ENCODE measurements around the gene DPM2. TPM values are rescaled to one million over a fixed set of nuclear protein-coding genes. Genes with fewer than 3 reads are reported as not detected.

The DPM2 gene
- total RNA-seq, 2 experiments from 2014 or later = 41.5 to 42.0 TPM

- ChIA-PET CTCF (interaction anchor here (0.6 to 2.4 kb wide), 7 partner anchors 11 to 170 kb away, joined by 3 to 9 read pairs (median 6); partner anchors contain the start of genes ST6GALNAC4 and TOR2A), POLR2A (interaction anchor here (1.1 kb wide), 1 partner anchor 126 kb away, joined by 3 read pairs; no protein-coding TSS in a partner anchor)
- Mint-ChIP-seq H3K4me3 (peak overlapping the region; percentile 91), H3K4me1 (ENCODE audit: low read depth) (peaks cover 32% of the 10 kb centered on the region), H3K9me3 (no peaks in the 10 kb centered on the region), H3K36me3 (peaks cover 12% of the 10 kb centered on the region), H3K27me3 (no peaks in the 10 kb centered on the region), H3K27ac (peak overlapping the region; percentile 98)
- DNase-seq = peak; percentile 81
- intact Hi-C loops (cut with micrococcal nuclease) = loop anchor here (2.0 kb wide), 1 partner anchor 14 kb away; no protein-coding TSS in a partner anchor
Observed at GRCh38 chr9:127905004-127905728, 32.5 kb downstream of the DPM2 start.

- intact Hi-C loops (cut with micrococcal nuclease) = loop anchor here (2.0 kb wide), 1 partner anchor 14 kb away; no protein-coding TSS in a partner anchor
- Mint-ChIP-seq H3K4me1 (ENCODE audit: low read depth) (peaks cover 36% of the 10 kb centered on the region), H3K4me3 (peak overlapping the region; percentile 91), H3K27ac (peak overlapping the region; percentile 98), H3K9me3 (no peaks in the 10 kb centered on the region), H3K36me3 (peaks cover 10% of the 10 kb centered on the region), H3K27me3 (no peaks in the 10 kb centered on the region)
- DNase-seq = peak; percentile 50
- CTCF ChIA-PET = interaction anchor here (0.6 to 1.5 kb wide), 6 partner anchors 12 to 327 kb away, joined by 3 to 9 read pairs (median 4); partner anchors contain the start of gene ST6GALNAC4
- POLR2A ChIA-PET = interaction anchor here (1.1 to 1.4 kb wide), 2 partner anchors 8 to 125 kb away, joined by 3 to 5 read pairs; no protein-coding TSS in a partner anchor
Observed at GRCh38 chr9:127904561-127905003, 33.1 kb downstream of the DPM2 start.

- Mint-ChIP-seq H3K27ac (peak overlapping the region; percentile 98), H3K36me3 (peaks cover 9% of the 10 kb centered on the region), H3K4me1 (ENCODE audit: low read depth) (peaks cover 36% of the 10 kb centered on the region), H3K4me3 (peak overlapping the region; percentile 91), H3K27me3 (no peaks in the 10 kb centered on the region), H3K9me3 (no peaks in the 10 kb centered on the region)
- DNase-seq = peak; percentile 95
- intact Hi-C loops (cut with micrococcal nuclease) = loop anchor here (2.0 kb wide), 1 partner anchor 15 kb away; no protein-coding TSS in a partner anchor
- ChIA-PET CTCF (interaction anchor here (0.6 to 1.5 kb wide), 9 partner anchors 13 to 326 kb away, joined by 3 to 9 read pairs (median 3); partner anchors contain the start of gene ST6GALNAC4), POLR2A (interaction anchor here (0.6 to 1.4 kb wide), 7 partner anchors 9 to 147 kb away, joined by 3 to 10 read pairs (median 4); partner anchors contain the start of genes ENG and ST6GALNAC4)
Observed at GRCh38 chr9:127903557-127904475, 33.8 kb downstream of the DPM2 start.

- intact Hi-C loops (cut with micrococcal nuclease) = loop anchor here (2.0 kb wide), 1 partner anchor 17 kb away; the partner anchor contains the start of gene ST6GALNAC4
- peaks cover 32% of the 10 kb centered on the region for H3K4me1 Mint-ChIP-seq (ENCODE audit: low read depth)
- POLR2A ChIA-PET = interaction anchor here (0.5 to 1.1 kb wide), 2 partner anchors 30 to 91 kb away, joined by 3 read pairs; no protein-coding TSS in a partner anchor
- peak; percentile 79 for DNase-seq
- CTCF ChIA-PET = interaction anchor here (0.8 to 2.3 kb wide), 11 partner anchors 10 to 164 kb away, joined by 3 to 7 read pairs (median 4); partner anchors contain the start of genes ST6GALNAC4 and TOR2A
- peak within 1 kb of the TSS; percentile 85 for H3K4me3 Mint-ChIP-seq
- H3K9me3 Mint-ChIP-seq = no peaks in the 10 kb centered on the region
- peaks cover 33% of the 10 kb centered on the region for H3K36me3 Mint-ChIP-seq
- no peaks in the 10 kb centered on the region for H3K27me3 Mint-ChIP-seq
- H3K27ac Mint-ChIP-seq = peak within 1 kb of the TSS; percentile 82
Observed at GRCh38 chr9:127899128-127899943, 38.3 kb downstream of the DPM2 start, which contains the start of gene ST6GALNAC6. TSS of gene ST6GALNAC6 (minus strand) at chr9:127899603. CDS start at chr9:127897981, 1,622 bp downstream.

- POLR2A ChIA-PET = no interaction called here
- intact Hi-C loops (cut with micrococcal nuclease) = loop anchor here (2.0 kb wide), 1 partner anchor 18 kb away; the partner anchor contains the start of gene ST6GALNAC4
- DNase-seq = peak; percentile 32
Observed at GRCh38 chr9:127898433-127899127, 39.1 kb downstream of the DPM2 start.

GRCh38 chr9:127897193-127897692 lies 40.4 kb downstream of the DPM2 start:
- no peak overlapping the region for H3K27ac Mint-ChIP-seq
- peak; percentile 51 for DNase-seq
- POLR2A ChIA-PET = no interaction called here
- peaks cover 47% of the 10 kb centered on the region for H3K36me3 Mint-ChIP-seq
- peak overlapping the region; percentile 32 for H3K4me3 Mint-ChIP-seq
- CTCF ChIA-PET = interaction anchor here (0.6 to 2.3 kb wide), 3 partner anchors 24 to 162 kb away, joined by 5 to 11 read pairs (median 7); partner anchors contain the start of gene TOR2A
- H3K4me1 Mint-ChIP-seq (ENCODE audit: low read depth) = peaks cover 30% of the 10 kb centered on the region
- no peaks in the 10 kb centered on the region for H3K27me3 Mint-ChIP-seq
- intact Hi-C loops (cut with micrococcal nuclease) = no loop called here
- H3K9me3 Mint-ChIP-seq = peaks cover 9% of the 10 kb centered on the region

More at GRCh38 chr9:127898433-127899127, 39.1 kb downstream of the DPM2 start:
- Mint-ChIP-seq H3K4me1 (ENCODE audit: low read depth) (peaks cover 29% of the 10 kb centered on the region), H3K27ac (peak overlapping the region; percentile 81), H3K4me3 (peak overlapping the region; percentile 85), H3K27me3 (no peaks in the 10 kb centered on the region), H3K9me3 (peaks cover 5% of the 10 kb centered on the region), H3K36me3 (peaks cover 34% of the 10 kb centered on the region)
- CTCF ChIA-PET = interaction anchor here (0.8 to 2.3 kb wide), 5 partner anchors 9 to 164 kb away, joined by 3 to 7 read pairs (median 3); partner anchors contain the start of gene TOR2A

GRCh38 chr9:127896395-127897192 lies 41.1 kb downstream of the DPM2 start:
- Mint-ChIP-seq H3K4me3 (no peak overlapping the region), H3K36me3 (peaks cover 47% of the 10 kb centered on the region), H3K4me1 (ENCODE audit: low read depth) (peaks cover 28% of the 10 kb centered on the region), H3K9me3 (peaks cover 9% of the 10 kb centered on the region), H3K27me3 (no peaks in the 10 kb centered on the region), H3K27ac (no peak overlapping the region)
- ChIA-PET POLR2A (interaction anchor here (1.0 kb wide), 1 partner anchor 118 kb away, joined by 3 read pairs; the partner anchor contains the start of gene SH2D3C), CTCF (interaction anchor here (2.1 kb wide), 1 partner anchor 24 kb away, joined by 5 read pairs; no protein-coding TSS in a partner anchor)
- intact Hi-C loops (cut with micrococcal nuclease) = no loop called here
- DNase-seq = no peak

GRCh38 chr9:127895811-127896210 lies 41.8 kb downstream of the DPM2 start:
- POLR2A ChIA-PET = interaction anchor here (1.0 kb wide), 1 partner anchor 117 kb away, joined by 3 read pairs; the partner anchor contains the start of gene SH2D3C
- no peak for DNase-seq
- Mint-ChIP-seq H3K36me3 (peaks cover 52% of the 10 kb centered on the region), H3K27me3 (no peaks in the 10 kb centered on the region), H3K4me3 (no peak overlapping the region), H3K4me1 (ENCODE audit: low read depth) (peaks cover 23% of the 10 kb centered on the region), H3K9me3 (peaks cover 9% of the 10 kb centered on the region), H3K27ac (no peak overlapping the region)
- CTCF ChIA-PET = interaction anchor here (1.3 kb wide), 1 partner anchor 48 kb away, joined by 3 read pairs; no protein-coding TSS in a partner anchor
- intact Hi-C loops (cut with micrococcal nuclease) = no loop called here

- H3K4me3 Mint-ChIP-seq = no peak overlapping the region
- ChIA-PET POLR2A (no interaction called here), CTCF (interaction anchor here (1.0 to 2.1 kb wide), 2 partner anchors 24 to 158 kb away, joined by 3 to 7 read pairs; partner anchors contain the start of gene TOR2A)
- no peak overlapping the region for H3K27ac Mint-ChIP-seq
- peaks cover 61% of the 10 kb centered on the region for H3K36me3 Mint-ChIP-seq
- intact Hi-C loops (cut with micrococcal nuclease) = no loop called here
- H3K27me3 Mint-ChIP-seq = no peaks in the 10 kb centered on the region
- peaks cover 9% of the 10 kb centered on the region for H3K9me3 Mint-ChIP-seq
- H3K4me1 Mint-ChIP-seq (ENCODE audit: low read depth) = peaks cover 16% of the 10 kb centered on the region
- no peak for DNase-seq
Observed at GRCh38 chr9:127893392-127893791, 44.3 kb downstream of the DPM2 start.
